ENCODE results near the gene LEMD2.
"Not testable (repeated sequence)": the region's sequence is repeated elsewhere in the genome, so short reads cannot be mapped to it uniquely, and the experiment has no call there.

The LEMD2 gene

DNA sequence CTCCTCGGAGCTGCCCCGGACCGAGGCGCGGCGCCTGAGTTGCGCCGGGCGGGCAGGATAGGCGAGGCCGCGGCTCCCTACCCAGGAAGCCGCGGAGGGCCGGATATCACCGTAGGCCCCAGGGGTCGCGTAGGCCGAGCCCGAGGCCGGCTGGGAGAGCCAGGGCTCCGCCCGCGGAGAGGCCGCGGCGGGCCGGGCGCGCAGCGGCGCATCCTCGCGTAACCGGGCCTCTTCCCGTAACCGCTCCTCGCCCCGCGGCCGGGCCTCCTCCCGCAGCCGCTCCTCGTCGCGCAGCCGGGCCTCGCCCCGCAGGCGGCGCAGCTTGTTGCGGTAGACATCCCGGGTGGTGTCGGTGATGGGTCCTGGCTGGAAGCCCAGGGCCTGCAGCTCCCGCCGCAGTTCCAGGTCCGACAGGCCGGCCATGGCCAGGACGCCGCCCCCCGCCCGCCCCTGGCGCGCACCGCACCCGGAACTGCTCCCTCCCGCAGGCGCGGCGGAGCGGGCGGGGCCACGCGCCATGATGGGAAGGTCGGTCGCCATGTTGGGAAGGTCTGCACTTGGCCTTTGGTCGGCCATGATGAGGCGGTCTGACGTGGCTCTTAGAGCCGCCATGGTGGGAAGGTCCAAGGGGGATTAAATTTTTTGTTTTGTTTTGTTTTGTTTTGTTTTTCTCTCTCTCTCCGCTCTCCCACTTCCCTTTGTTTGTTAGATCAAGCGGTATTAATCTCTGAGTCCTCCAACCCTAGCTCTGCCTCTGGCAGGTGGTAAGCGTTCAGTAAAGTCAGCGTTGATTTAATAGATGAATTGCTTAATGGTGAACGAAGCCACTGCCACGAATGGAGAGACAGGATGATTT, at the start of gene LEMD2:
Gene LEMD2 (minus strand): TSS at position 437 of the 856 bp plus-strand sequence. CDS start 14 bp downstream, at position 423.
- no peaks in the 10 kb centered on the region for H3K9me3 Mint-ChIP-seq
- peak within 1 kb of the TSS; percentile 99 for H3K27ac Mint-ChIP-seq
- peaks cover 43% of the 10 kb centered on the region for H3K4me1 Mint-ChIP-seq (ENCODE audit: low read depth)
- DNase-seq (ENCODE audit: low spot score) = peak; percentile 93
- peaks cover 30% of the 10 kb centered on the region for H3K36me3 Mint-ChIP-seq (ENCODE audit: low read depth)
- H3K27me3 Mint-ChIP-seq (ENCODE audit: low read depth) = peaks cover 17% of the 10 kb centered on the region
- H3K4me3 Mint-ChIP-seq = peak within 1 kb of the TSS; percentile 96

- peaks cover 8% of the 10 kb centered on the region for H3K9me3 Mint-ChIP-seq
- DNase-seq (ENCODE audit: low spot score) = no peak
- H3K27me3 Mint-ChIP-seq (ENCODE audit: low read depth) = peaks cover 14% of the 10 kb centered on the region
- H3K4me1 Mint-ChIP-seq (ENCODE audit: low read depth) = peaks cover 14% of the 10 kb centered on the region
- no peaks in the 10 kb centered on the region for H3K36me3 Mint-ChIP-seq (ENCODE audit: low read depth)
- H3K4me3 Mint-ChIP-seq = no peak overlapping the region
- H3K27ac Mint-ChIP-seq = no peak overlapping the region
Measured at GRCh38 chr6:33837971-33838665, 49.2 kb upstream of the LEMD2 start.

DNA sequence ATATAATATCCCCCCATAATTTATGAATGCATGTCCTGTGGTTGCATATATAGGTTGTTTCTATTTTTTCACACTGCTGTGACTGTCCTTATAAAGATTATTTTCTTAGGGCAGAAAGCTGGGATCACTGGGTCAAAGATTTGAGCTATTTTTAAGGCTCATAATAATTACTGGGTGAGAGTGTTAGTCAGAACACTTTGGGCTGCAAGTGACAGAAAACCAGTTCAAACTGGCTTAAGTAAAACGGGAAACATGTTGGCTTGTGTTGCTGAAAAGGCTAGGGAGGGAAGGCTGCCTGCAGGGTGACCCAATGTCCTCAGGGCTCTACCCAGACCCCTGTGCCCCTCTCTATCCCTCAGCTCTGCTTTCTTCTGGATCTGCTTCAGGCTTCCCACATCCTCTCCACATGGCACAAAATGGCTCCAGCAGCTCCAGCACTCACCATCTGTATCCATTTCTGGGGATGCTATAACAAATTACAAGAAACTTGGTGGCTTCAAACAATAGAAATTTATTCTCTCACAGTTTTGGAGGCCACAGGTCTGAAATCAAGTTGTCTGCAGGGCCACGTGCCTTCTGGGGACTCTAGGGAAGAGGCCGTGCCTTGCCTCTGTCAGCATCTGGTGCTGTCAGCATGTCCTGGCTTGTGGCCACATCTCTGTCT, 48.0 kb upstream of the LEMD2 start:
- Mint-ChIP-seq H3K4me3 (no peak overlapping the region), H3K9me3 (peaks cover 8% of the 10 kb centered on the region), H3K36me3 (ENCODE audit: low read depth) (no peaks in the 10 kb centered on the region), H3K4me1 (ENCODE audit: low read depth) (peaks cover 14% of the 10 kb centered on the region), H3K27ac (no peak overlapping the region), H3K27me3 (ENCODE audit: low read depth) (peaks cover 14% of the 10 kb centered on the region)
- no peak for DNase-seq (ENCODE audit: low spot score)

- no peak for DNase-seq (ENCODE audit: low spot score)
- H3K27ac Mint-ChIP-seq = no peak overlapping the region
- H3K4me1 Mint-ChIP-seq (ENCODE audit: low read depth) = peaks cover 5% of the 10 kb centered on the region
- no peak overlapping the region for H3K4me3 Mint-ChIP-seq
- peaks cover 19% of the 10 kb centered on the region for H3K27me3 Mint-ChIP-seq (ENCODE audit: low read depth)
- H3K36me3 Mint-ChIP-seq (ENCODE audit: low read depth) = no peaks in the 10 kb centered on the region
- peaks cover 8% of the 10 kb centered on the region for H3K9me3 Mint-ChIP-seq
Measured at GRCh38 chr6:33834401-33835392, 45.8 kb upstream of the LEMD2 start.

DNA sequence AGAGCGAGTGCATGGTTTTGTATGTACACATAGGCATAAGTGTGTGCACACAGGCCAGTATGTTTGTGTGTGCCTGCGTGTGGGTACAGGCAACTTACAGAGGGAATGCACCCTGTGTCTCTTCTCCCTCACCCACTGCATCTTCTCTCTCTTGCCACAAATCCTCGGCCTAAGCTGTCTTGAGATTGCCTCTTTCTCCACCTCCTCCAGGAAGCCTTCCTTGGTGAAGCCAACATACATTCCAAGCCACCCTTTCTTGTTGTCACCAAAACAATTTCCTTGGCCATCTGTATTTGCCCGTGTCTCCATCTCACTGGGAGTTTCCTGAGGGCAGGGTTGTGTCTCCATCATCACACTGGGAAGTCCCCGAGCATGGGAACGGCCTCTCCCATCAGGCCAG, 44.7 kb upstream of the LEMD2 start:
- Mint-ChIP-seq H3K4me3 (no peak overlapping the region), H3K4me1 (ENCODE audit: low read depth) (no peaks in the 10 kb centered on the region), H3K27ac (no peak overlapping the region), H3K27me3 (ENCODE audit: low read depth) (peaks cover 25% of the 10 kb centered on the region), H3K36me3 (ENCODE audit: low read depth) (no peaks in the 10 kb centered on the region), H3K9me3 (peaks cover 8% of the 10 kb centered on the region)
- no peak for DNase-seq (ENCODE audit: low spot score)

GRCh38 chr6:33832831-33833230, 43.9 kb upstream of the LEMD2 start:
- H3K9me3 Mint-ChIP-seq; DNase-seq (ENCODE audit: low spot score); H3K36me3 Mint-ChIP-seq (ENCODE audit: low read depth); H3K4me3 Mint-ChIP-seq; H3K4me1 Mint-ChIP-seq (ENCODE audit: low read depth); H3K27ac Mint-ChIP-seq: not testable (repeated sequence)
- H3K27me3 Mint-ChIP-seq (ENCODE audit: low read depth) = peaks cover 27% of the 10 kb centered on the region

DNA sequence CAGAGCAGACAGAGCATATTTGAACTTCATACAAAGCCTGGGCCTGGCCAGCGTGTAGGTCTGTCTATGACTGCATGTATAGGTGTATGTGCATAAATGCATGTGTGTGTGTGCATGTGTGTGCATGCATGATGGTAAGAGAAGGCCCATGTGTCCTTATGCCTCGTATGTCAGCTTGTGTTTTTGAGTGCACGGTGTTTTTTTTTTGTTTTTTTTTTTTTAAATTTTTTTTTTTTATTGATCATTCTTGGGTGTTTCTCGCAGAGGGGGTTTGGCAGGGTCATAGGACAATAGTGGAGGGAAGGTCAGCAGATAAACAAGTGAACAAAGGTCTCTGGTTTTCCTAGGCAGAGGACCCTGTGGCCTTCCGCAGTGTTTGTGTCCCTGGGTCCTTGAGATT, 42.8 kb upstream of the LEMD2 start:
- H3K27ac Mint-ChIP-seq; H3K4me1 Mint-ChIP-seq (ENCODE audit: low read depth); H3K9me3 Mint-ChIP-seq; H3K4me3 Mint-ChIP-seq; H3K36me3 Mint-ChIP-seq (ENCODE audit: low read depth); DNase-seq (ENCODE audit: low spot score): not testable (repeated sequence)
- peaks cover 22% of the 10 kb centered on the region for H3K27me3 Mint-ChIP-seq (ENCODE audit: low read depth)

- DNase-seq (ENCODE audit: low spot score) = no peak
- Mint-ChIP-seq H3K4me1 (ENCODE audit: low read depth) (no peaks in the 10 kb centered on the region), H3K4me3 (no peak overlapping the region), H3K9me3 (no peaks in the 10 kb centered on the region), H3K36me3 (ENCODE audit: low read depth) (no peaks in the 10 kb centered on the region), H3K27ac (no peak overlapping the region), H3K27me3 (ENCODE audit: low read depth) (peaks cover 17% of the 10 kb centered on the region)
Measured at GRCh38 chr6:33830635-33831240, 41.8 kb upstream of the LEMD2 start.

- H3K36me3 Mint-ChIP-seq (ENCODE audit: low read depth) = no peaks in the 10 kb centered on the region
Measured at GRCh38 chr6:33828764-33829731, 40.1 kb upstream of the LEMD2 start.

GRCh38 chr6:33828452-33828763, 39.5 kb upstream of the LEMD2 start:
- no peak overlapping the region for H3K27ac Mint-ChIP-seq

More at GRCh38 chr6:33828764-33829731, 40.1 kb upstream of the LEMD2 start:
- Mint-ChIP-seq H3K9me3 (no peaks in the 10 kb centered on the region), H3K4me3 (no peak overlapping the region), H3K4me1 (ENCODE audit: low read depth) (no peaks in the 10 kb centered on the region), H3K27me3 (ENCODE audit: low read depth) (peaks cover 20% of the 10 kb centered on the region), H3K27ac (no peak overlapping the region)
- DNase-seq (ENCODE audit: low spot score) = no peak

GRCh38 chr6:33827546-33828451, 38.9 kb upstream of the LEMD2 start:
- no peak overlapping the region for H3K4me3 Mint-ChIP-seq
- no peaks in the 10 kb centered on the region for H3K9me3 Mint-ChIP-seq
- H3K27me3 Mint-ChIP-seq (ENCODE audit: low read depth) = peaks cover 23% of the 10 kb centered on the region
- no peaks in the 10 kb centered on the region for H3K36me3 Mint-ChIP-seq (ENCODE audit: low read depth)
- DNase-seq (ENCODE audit: low spot score) = no peak
- no peaks in the 10 kb centered on the region for H3K4me1 Mint-ChIP-seq (ENCODE audit: low read depth)
- no peak overlapping the region for H3K27ac Mint-ChIP-seq

More at GRCh38 chr6:33828452-33828763, 39.5 kb upstream of the LEMD2 start:
- Mint-ChIP-seq H3K4me3 (no peak overlapping the region), H3K9me3 (no peaks in the 10 kb centered on the region), H3K27me3 (ENCODE audit: low read depth) (peaks cover 20% of the 10 kb centered on the region), H3K4me1 (ENCODE audit: low read depth) (no peaks in the 10 kb centered on the region), H3K36me3 (ENCODE audit: low read depth) (no peaks in the 10 kb centered on the region)
- DNase-seq (ENCODE audit: low spot score) = no peak
